Measurements from ENCODE around the gene MTX2.

- TF ChIP-seq EZH2 (IDR thresholded peaks at IDR 0.05) (no peak), POLR2AphosphoS5 (IDR thresholded peaks at IDR 0.05; ENCODE audit: borderline replicate concordance, low read depth, low read length) (no peak), FOXP2 (optimal IDR thresholded peaks at IDR 0.05; ENCODE audit: control extremely low read depth, extremely low read length, insufficient read depth) (no peak)
Observed at GRCh38 chr2:176292608-176293007, 23.4 kb downstream of the MTX2 start.

Measured in SK-N-MC (cell line).